Fibroblast of lung (primary cell): ENCODE results near the gene RPA3.

Experiments
- EZH2 ChIP-seq: IDR thresholded peaks from 2 replicates; pipeline ENCODE4 v1.5.1; 2012; ENCODE audit warnings: low read length, control low read depth, mild to moderate bottlenecking; ENCODE audit errors: missing control alignments
- TF ChIP-seq, protein P1 (sequence below), 2 donors: IDR thresholded peaks in 1 of 2; conservative IDR thresholded peaks in 1 of 2; 1 replicate in 1 of 2; 2 replicates in 1 of 2; pipeline ENCODE4 v1.5.1; 2011 to 2012; ENCODE audit warnings: low read length in 2 of 2, control low read depth in 1 of 2, inconsistent platforms in 1 of 2, low read depth in 1 of 2, mild to moderate bottlenecking in 1 of 2

DNA sequence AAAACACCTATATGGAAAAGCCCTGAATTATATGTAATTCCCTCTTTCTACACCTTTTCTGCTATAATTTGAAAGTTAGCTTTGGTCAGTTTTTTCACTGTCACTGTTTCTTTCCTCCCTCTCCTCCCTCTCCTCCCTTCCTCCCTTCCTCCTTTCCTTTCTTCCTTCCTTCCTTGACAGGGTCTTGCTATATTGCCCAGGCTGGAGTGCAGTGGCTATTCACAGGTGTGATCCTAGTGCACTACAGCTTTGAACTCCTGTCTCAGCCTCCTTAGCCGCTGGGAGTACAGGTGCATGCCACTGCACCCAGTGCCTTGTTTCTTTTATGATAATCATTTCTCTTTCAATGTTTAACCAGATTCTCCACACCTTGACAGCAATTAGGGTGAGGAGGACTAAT is 100.0 kb downstream of the RPA3 start:
- TF ChIP-seq, protein P1, sequence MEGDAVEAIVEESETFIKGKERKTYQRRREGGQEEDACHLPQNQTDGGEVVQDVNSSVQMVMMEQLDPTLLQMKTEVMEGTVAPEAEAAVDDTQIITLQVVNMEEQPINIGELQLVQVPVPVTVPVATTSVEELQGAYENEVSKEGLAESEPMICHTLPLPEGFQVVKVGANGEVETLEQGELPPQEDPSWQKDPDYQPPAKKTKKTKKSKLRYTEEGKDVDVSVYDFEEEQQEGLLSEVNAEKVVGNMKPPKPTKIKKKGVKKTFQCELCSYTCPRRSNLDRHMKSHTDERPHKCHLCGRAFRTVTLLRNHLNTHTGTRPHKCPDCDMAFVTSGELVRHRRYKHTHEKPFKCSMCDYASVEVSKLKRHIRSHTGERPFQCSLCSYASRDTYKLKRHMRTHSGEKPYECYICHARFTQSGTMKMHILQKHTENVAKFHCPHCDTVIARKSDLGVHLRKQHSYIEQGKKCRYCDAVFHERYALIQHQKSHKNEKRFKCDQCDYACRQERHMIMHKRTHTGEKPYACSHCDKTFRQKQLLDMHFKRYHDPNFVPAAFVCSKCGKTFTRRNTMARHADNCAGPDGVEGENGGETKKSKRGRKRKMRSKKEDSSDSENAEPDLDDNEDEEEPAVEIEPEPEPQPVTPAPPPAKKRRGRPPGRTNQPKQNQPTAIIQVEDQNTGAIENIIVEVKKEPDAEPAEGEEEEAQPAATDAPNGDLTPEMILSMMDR (conservative IDR thresholded peaks at IDR 0.05 in 1 of 2, IDR thresholded peaks at IDR 0.05 in 1 of 2; ENCODE audit: low read depth in 1 of 2, low read length in 2 of 2), result no peak
- TF ChIP-seq EZH2, result no peak
